GM12873 (cell line): ENCODE results near the gene NMUR1.

Experiments
- TF ChIP-seq, protein P1 (sequence below): IDR thresholded peaks from 2 replicates; pipeline ENCODE4 v1.5.1; 2012; ENCODE audit warnings: low read depth, mild to moderate bottlenecking, moderate library complexity, low read length, control low read depth; ENCODE audit not compliant: insufficient read depth; ENCODE audit errors: missing control alignments

Gene NMUR1

DNA sequence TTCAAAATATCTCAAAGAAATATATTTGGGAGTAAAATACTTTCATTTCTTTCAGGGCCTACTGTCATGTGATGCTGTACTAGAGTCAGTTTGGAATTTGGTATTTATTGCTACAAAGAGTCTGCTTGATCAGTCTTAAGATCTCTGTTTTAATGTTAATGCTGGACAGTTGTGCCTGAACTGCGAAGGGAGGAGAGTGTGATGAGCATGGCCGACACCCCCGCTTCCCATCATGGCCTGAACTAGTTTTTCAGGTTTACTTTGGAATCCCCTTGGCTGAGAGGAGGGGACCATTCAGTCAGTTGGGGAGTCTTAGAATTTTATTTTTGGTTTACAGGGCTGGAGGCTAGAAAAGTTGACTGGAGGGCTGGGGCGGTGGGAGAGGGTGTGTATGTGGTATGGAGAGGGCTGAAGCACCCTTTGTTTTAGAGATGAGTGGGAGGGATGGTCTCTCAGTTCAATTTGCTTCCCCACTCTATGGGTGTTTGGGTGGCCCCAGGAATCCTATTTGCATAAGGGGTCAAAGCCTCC, 41.5 kb upstream of the NMUR1 start:
- TF ChIP-seq, protein P1, sequence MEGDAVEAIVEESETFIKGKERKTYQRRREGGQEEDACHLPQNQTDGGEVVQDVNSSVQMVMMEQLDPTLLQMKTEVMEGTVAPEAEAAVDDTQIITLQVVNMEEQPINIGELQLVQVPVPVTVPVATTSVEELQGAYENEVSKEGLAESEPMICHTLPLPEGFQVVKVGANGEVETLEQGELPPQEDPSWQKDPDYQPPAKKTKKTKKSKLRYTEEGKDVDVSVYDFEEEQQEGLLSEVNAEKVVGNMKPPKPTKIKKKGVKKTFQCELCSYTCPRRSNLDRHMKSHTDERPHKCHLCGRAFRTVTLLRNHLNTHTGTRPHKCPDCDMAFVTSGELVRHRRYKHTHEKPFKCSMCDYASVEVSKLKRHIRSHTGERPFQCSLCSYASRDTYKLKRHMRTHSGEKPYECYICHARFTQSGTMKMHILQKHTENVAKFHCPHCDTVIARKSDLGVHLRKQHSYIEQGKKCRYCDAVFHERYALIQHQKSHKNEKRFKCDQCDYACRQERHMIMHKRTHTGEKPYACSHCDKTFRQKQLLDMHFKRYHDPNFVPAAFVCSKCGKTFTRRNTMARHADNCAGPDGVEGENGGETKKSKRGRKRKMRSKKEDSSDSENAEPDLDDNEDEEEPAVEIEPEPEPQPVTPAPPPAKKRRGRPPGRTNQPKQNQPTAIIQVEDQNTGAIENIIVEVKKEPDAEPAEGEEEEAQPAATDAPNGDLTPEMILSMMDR, result no peak

- TF ChIP-seq, protein P1, result no peak
Measured at GRCh38 chr2:231568785-231569435, 38.7 kb upstream of the NMUR1 start.

- TF ChIP-seq, protein P1, result no peak
Measured at GRCh38 chr2:231568098-231568784, 38.0 kb upstream of the NMUR1 start.

DNA sequence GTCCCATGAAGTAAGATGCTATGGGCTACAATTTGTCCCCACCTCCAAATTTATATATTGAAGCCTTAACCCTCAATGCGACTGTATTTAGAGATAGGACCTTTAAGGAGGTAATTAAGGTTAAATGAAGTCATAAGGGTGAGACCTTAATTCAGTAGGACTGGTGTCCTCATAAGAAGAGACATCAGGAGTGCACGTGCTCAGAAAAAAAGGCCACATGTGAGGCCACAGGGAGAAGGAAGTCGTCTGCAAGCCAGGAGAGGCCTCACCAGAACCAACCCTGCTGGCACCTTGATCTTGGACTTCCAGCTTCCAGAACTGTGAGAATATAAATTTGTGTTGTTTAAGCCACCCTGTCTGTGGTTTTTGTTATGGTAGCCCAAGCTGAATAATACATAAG, 36.9 kb upstream of the NMUR1 start:
- TF ChIP-seq, protein P1, result no peak

GRCh38 chr2:231565887-231566594, 35.8 kb upstream of the NMUR1 start:
- TF ChIP-seq, protein P1, result no peak

GRCh38 chr2:231563378-231563961, 33.2 kb upstream of the NMUR1 start:
- TF ChIP-seq, protein P1, result peak; percentile 79

DNA sequence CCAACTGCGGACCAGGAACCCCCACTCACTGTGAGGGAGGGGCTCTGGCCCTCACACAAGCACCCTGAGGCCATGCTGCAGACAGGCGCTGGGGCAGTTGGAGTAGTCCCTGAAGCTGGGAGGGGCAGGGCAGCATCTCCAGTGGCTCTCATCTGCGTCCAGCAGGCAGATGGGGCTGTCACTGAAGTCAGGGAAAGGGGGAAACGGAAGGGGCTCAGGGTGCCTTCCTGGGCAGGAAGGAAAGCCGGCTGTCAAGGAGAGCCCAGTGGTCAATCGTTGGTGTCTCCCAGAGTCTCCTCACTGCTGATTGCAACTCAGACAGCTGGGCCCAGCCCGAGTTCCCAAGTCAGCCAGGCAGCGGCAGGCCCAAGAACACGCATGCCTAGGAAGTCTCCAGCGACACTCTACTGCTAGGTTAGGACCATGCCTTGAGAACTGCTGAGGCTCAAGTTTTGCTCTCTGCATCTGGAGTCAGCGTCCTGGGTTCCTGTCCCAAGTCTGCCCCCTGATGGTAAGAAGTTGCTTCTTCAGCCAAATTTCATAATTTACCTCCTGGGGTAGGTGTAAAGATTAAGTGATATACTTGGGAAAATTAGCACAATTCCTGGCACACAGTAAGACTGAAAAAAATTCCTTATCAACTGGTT, 27.4 kb upstream of the NMUR1 start:
- TF ChIP-seq, protein P1, result peak; percentile 78
